ENCODE measurements around the gene SLC9C1. TPM values are rescaled to one million over a fixed set of nuclear protein-coding genes. Genes with fewer than 3 reads are reported as not detected.

SLC9C1 gene
- total RNA-seq, 1 experiment from 2014 or later, result not detected

DNA sequence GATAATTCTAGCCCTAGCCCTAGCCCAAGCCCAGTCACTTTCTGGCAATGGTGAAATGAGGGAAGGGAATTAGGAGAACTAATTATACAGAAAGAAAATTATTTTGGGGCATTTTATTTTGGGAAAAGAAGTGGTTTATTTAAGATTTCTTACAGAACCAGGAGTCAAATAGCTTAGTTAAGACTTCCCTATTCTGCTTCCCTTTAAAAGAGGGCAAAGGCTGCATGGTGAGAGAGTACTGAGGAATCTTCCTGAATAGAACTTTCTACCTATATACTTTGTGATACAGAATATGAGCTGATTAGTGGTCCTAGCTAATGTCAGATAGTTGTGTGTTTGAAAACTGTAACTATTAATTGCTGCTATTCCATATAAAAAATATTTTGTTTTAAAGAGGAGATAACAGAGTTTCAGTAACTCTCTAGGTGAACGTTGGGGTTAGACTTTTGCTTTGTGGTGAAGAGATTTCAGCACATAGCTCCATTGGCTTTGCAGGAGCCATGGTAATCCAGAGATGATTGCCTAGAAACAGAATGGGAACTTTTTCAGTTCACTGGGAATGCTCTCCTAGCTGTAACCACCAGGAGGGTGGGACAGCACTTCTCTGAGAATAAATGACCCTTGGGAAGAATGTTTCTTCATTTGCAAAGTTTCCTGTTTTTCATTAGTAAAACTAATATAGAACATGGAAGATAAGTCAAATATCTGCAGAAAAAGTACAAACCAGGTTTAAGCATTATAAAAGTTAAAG is 155.6 kb downstream of the SLC9C1 start:
- Histone ChIP-seq H3K36me3 (ENCODE audit: insufficient read depth, low read length, poor library complexity, severe bottlenecking) (no peaks in the 10 kb centered on the region), H3K9me3 (ENCODE audit: low read depth, low read length, poor library complexity, severe bottlenecking) (no peaks in the 10 kb centered on the region), H3K27me3 (replicated peaks; ENCODE audit: insufficient read depth, low read depth, low read length, poor library complexity) (no peaks in the 10 kb centered on the region), H3K4me1 (ENCODE audit: insufficient read depth, low read length, poor library complexity, severe bottlenecking) (no peaks in the 10 kb centered on the region), H3K4me3 (ENCODE audit: low read depth, low read length, poor library complexity, severe bottlenecking) (no peak overlapping the region), H3K27ac (ENCODE audit: low read depth, low read length, poor library complexity, severe bottlenecking) (no peak overlapping the region)
- CTCF ChIA-PET, result no interaction called here
- TF ChIP-seq EZH2 (IDR thresholded peaks at IDR 0.05; ENCODE audit: borderline replicate concordance, low read depth, low read length, poor library complexity, severe bottlenecking), result no peak
- TF ChIP-seq, protein P1, sequence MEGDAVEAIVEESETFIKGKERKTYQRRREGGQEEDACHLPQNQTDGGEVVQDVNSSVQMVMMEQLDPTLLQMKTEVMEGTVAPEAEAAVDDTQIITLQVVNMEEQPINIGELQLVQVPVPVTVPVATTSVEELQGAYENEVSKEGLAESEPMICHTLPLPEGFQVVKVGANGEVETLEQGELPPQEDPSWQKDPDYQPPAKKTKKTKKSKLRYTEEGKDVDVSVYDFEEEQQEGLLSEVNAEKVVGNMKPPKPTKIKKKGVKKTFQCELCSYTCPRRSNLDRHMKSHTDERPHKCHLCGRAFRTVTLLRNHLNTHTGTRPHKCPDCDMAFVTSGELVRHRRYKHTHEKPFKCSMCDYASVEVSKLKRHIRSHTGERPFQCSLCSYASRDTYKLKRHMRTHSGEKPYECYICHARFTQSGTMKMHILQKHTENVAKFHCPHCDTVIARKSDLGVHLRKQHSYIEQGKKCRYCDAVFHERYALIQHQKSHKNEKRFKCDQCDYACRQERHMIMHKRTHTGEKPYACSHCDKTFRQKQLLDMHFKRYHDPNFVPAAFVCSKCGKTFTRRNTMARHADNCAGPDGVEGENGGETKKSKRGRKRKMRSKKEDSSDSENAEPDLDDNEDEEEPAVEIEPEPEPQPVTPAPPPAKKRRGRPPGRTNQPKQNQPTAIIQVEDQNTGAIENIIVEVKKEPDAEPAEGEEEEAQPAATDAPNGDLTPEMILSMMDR (conservative IDR thresholded peaks at IDR 0.05; ENCODE audit: low read depth, low read length), result no peak
- intact Hi-C loops (cut with micrococcal nuclease; ENCODE audit: unreplicated experiment), result loop anchor here (10.0 kb wide), 1 partner anchor 176 kb away; no protein-coding TSS in a partner anchor
- BruUV-seq (replicated peaks), result no TSS peak
- POLR2A ChIA-PET (ENCODE audit: low non-redundant PET), result no interaction called here
- no peak for DNase-seq (ENCODE audit: low spot score)

DNA sequence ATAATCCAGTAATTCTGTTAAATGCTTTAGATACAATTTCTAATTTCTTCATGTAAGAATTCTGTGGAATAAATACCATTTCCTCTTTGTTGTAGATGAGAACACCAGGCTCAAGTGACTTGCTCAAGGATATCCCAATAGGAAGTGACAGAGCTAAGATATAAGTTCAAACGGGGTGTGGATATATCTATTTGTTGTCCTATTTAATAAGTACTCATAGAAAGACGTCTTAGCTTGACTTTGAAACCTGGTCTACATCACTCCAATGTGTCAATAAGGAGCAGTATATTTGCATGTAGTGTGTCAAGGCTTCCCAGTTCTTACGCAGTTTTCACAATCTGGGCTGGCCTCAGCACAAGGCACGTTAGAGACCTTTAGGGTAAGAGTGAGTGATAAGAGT is 156.2 kb downstream of the SLC9C1 start:
- Histone ChIP-seq H3K27me3 (replicated peaks; ENCODE audit: insufficient read depth, low read depth, low read length, poor library complexity) (no peaks in the 10 kb centered on the region), H3K4me1 (ENCODE audit: insufficient read depth, low read length, poor library complexity, severe bottlenecking) (no peaks in the 10 kb centered on the region), H3K4me3 (ENCODE audit: low read depth, low read length, poor library complexity, severe bottlenecking) (no peak overlapping the region), H3K27ac (ENCODE audit: low read depth, low read length, poor library complexity, severe bottlenecking) (no peak overlapping the region), H3K36me3 (ENCODE audit: insufficient read depth, low read length, poor library complexity, severe bottlenecking) (no peaks in the 10 kb centered on the region), H3K9me3 (ENCODE audit: low read depth, low read length, poor library complexity, severe bottlenecking) (no peaks in the 10 kb centered on the region)
- TF ChIP-seq, protein P1 (conservative IDR thresholded peaks at IDR 0.05; ENCODE audit: low read depth, low read length), result no peak
- no peak for TF ChIP-seq EZH2 (IDR thresholded peaks at IDR 0.05; ENCODE audit: borderline replicate concordance, low read depth, low read length, poor library complexity, severe bottlenecking)
- BruUV-seq (replicated peaks), result no TSS peak
- ChIA-PET CTCF (interaction anchor here (1.2 kb wide), 1 partner anchor 147 kb away, joined by 4 read pairs; no protein-coding TSS in a partner anchor), POLR2A (ENCODE audit: low non-redundant PET) (no interaction called here)
- intact Hi-C loops (cut with micrococcal nuclease; ENCODE audit: unreplicated experiment), result loop anchor here (2.0 to 10.0 kb wide), 2 partner anchors 177 to 381 kb away; no protein-coding TSS in a partner anchor
- no peak for DNase-seq (ENCODE audit: low spot score)

DNA sequence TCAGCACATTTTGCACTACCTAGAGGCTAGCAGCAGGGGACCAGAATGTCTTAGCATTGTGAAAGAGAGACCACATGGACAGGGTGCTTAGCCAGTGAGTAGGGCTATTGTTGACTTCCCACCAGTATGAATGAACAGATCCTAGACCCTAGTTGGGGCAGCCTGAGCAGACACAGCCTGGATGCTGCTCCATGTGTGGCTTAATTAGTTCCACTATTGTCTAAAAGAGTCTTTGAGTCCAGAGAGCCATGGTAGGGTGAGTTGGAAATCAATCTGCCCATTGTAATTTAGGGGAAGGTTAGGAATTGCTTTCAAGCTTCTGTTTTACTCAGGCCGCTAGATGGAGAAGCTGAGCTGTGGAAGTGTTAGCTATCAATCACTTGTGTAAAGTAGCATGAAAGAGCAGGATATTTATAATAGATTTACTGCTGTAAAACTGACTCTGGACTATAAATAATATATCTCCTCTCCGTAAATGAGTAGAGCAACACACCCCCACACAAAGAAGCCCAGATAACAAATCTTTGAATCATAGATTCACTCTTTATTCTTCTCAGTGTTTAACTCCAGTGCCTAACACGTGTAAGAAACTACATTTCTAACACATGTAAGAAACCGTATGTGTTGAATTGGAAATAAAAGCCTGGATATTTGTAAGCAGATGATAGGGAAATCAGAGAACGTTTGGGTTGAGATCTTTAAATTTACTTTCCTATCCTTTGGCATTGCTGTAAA is 156.9 kb downstream of the SLC9C1 start:
- TF ChIP-seq, protein P1 (conservative IDR thresholded peaks at IDR 0.05; ENCODE audit: low read depth, low read length), result peak; percentile 77
- TF ChIP-seq EZH2 (IDR thresholded peaks at IDR 0.05; ENCODE audit: borderline replicate concordance, low read depth, low read length, poor library complexity, severe bottlenecking), result no peak
- Histone ChIP-seq H3K27ac (ENCODE audit: low read depth, low read length, poor library complexity, severe bottlenecking) (no peak overlapping the region), H3K27me3 (replicated peaks; ENCODE audit: insufficient read depth, low read depth, low read length, poor library complexity) (no peaks in the 10 kb centered on the region), H3K4me3 (ENCODE audit: low read depth, low read length, poor library complexity, severe bottlenecking) (no peak overlapping the region), H3K4me1 (ENCODE audit: insufficient read depth, low read length, poor library complexity, severe bottlenecking) (no peaks in the 10 kb centered on the region), H3K36me3 (ENCODE audit: insufficient read depth, low read length, poor library complexity, severe bottlenecking) (no peaks in the 10 kb centered on the region), H3K9me3 (ENCODE audit: low read depth, low read length, poor library complexity, severe bottlenecking) (no peaks in the 10 kb centered on the region)
- peak; percentile 71 for DNase-seq (ENCODE audit: low spot score)
- POLR2A ChIA-PET (ENCODE audit: low non-redundant PET), result no interaction called here
- CTCF ChIA-PET, result interaction anchor here (0.5 to 1.2 kb wide), 4 partner anchors 147 to 407 kb away, joined by 3 to 5 read pairs (median 4); partner anchors contain the start of gene SLC9C1
- no TSS peak for BruUV-seq (replicated peaks)
- intact Hi-C loops (cut with micrococcal nuclease; ENCODE audit: unreplicated experiment), result loop anchor here (2.0 to 10.0 kb wide), 2 partner anchors 178 to 382 kb away; no protein-coding TSS in a partner anchor

Measured in A673 (cell line).